Mesenchymal stem cell (in vitro differentiated cells and primary cell): ENCODE measurements around the gene PDK3.

ENCODE experiments used
- DNase-seq: peaks from one replicate; pipeline ENCODE4 v3.0.0-alpha.2; 2013
- H2AFZ ChIP-seq: one replicate; pipeline ENCODE4 v1.6.1; 2013; ENCODE audit warnings: low read depth, mild to moderate bottlenecking, control low read depth, inconsistent platforms, low read length, moderate library complexity
- H2AK5ac ChIP-seq: 2 replicates; pipeline ENCODE4 v1.6.1; 2013; ENCODE audit warnings: low read length, moderate library complexity, mild to moderate bottlenecking, inconsistent platforms; ENCODE audit not compliant: severe bottlenecking
- H2BK120ac ChIP-seq: one replicate; pipeline ENCODE4 v1.6.1; 2013; ENCODE audit warnings: low read depth, mild to moderate bottlenecking, inconsistent platforms, low read length, moderate library complexity
- H2BK12ac ChIP-seq, 2 experiments: one replicate each; pipeline ENCODE4 v1.6.1; 2013; ENCODE audit warnings: inconsistent platforms in 2 of 2, low read length in 2 of 2, mild to moderate bottlenecking in 2 of 2, moderate library complexity in 2 of 2, control low read depth in 1 of 2
- H2BK15ac ChIP-seq: one replicate; pipeline ENCODE4 v1.6.1; 2013; ENCODE audit warnings: mild to moderate bottlenecking, low read depth, inconsistent platforms; ENCODE audit not compliant: poor library complexity, severe bottlenecking
- H2BK5ac ChIP-seq: 2 replicates; pipeline ENCODE4 v1.6.1; 2013; ENCODE audit warnings: low read depth, mild to moderate bottlenecking, low read length, control low read depth, inconsistent platforms; ENCODE audit not compliant: poor library complexity, severe bottlenecking
- H3K14ac ChIP-seq, 2 experiments: one replicate each; pipeline ENCODE4 v1.6.1; 2013; ENCODE audit warnings: inconsistent platforms in 2 of 2, low read length in 2 of 2, control low read depth in 1 of 2, mild to moderate bottlenecking in 1 of 2, moderate library complexity in 1 of 2
- H3K18ac ChIP-seq, 2 experiments: one replicate each; pipeline ENCODE4 v1.6.1; 2013; ENCODE audit warnings: inconsistent platforms in 2 of 2, low read length in 2 of 2, control low read depth in 1 of 2, low read depth in 1 of 2, mild to moderate bottlenecking in 1 of 2
- H3K23ac ChIP-seq, 2 experiments: one replicate each; pipeline ENCODE4 v1.6.1; 2013; ENCODE audit warnings: inconsistent platforms in 2 of 2, low read length in 2 of 2, mild to moderate bottlenecking in 2 of 2, moderate library complexity in 2 of 2, control low read depth in 1 of 2
- H3K27ac ChIP-seq: 2 replicates; pipeline ENCODE4 v1.5.1; 2013; ENCODE audit warnings: mild to moderate bottlenecking, moderate library complexity, low read length, control low read depth, inconsistent platforms; ENCODE audit not compliant: poor library complexity, severe bottlenecking
- H3K27me3 ChIP-seq, 2 experiments: 2 replicates each; pipeline versions ENCODE4 v1.6.1 to v1.7.0; 2013; ENCODE audit warnings: low read length in 2 of 2, mild to moderate bottlenecking in 2 of 2, moderate library complexity in 2 of 2, control low read depth in 1 of 2, inconsistent platforms in 1 of 2; ENCODE audit not compliant: control insufficient read depth in 1 of 2, insufficient read depth in 1 of 2
- H3K36me3 ChIP-seq, 2 experiments: 2 replicates each; pipeline versions ENCODE4 v1.6.1 to v1.7.0; 2013; ENCODE audit warnings: low read length in 2 of 2, control low read depth in 1 of 2, inconsistent platforms in 1 of 2, low read depth in 1 of 2, mild to moderate bottlenecking in 1 of 2; ENCODE audit not compliant: insufficient read depth in 2 of 2, control insufficient read depth in 1 of 2
- H3K4ac ChIP-seq, 2 experiments: one replicate each; pipeline ENCODE4 v1.6.1; 2013; ENCODE audit warnings: inconsistent platforms in 2 of 2, low read length in 2 of 2, mild to moderate bottlenecking in 2 of 2, moderate library complexity in 2 of 2, control low read depth in 1 of 2, low read depth in 1 of 2
- H3K4me1 ChIP-seq: 2 replicates; pipeline ENCODE4 v1.6.1; 2013; ENCODE audit warnings: low read depth, low read length, control low read depth; ENCODE audit not compliant: control insufficient read depth, insufficient read depth
- H3K4me2 ChIP-seq: 2 replicates; pipeline ENCODE4 v1.6.1; 2013; ENCODE audit warnings: low read length, mild to moderate bottlenecking, inconsistent platforms; ENCODE audit not compliant: poor library complexity, severe bottlenecking
- H3K4me3 ChIP-seq, 2 experiments: 2 replicates each; pipeline versions ENCODE4 v1.5.1 to v1.7.0; 2013; ENCODE audit warnings: low read length in 2 of 2, mild to moderate bottlenecking in 2 of 2, control low read depth in 1 of 2, low read depth in 1 of 2; ENCODE audit not compliant: insufficient read depth in 1 of 2
- H3K79me1 ChIP-seq: replicated peaks from 2 replicates; pipeline ENCODE4 v1.6.1; 2013; ENCODE audit warnings: mild to moderate bottlenecking, control low read depth, low read length, inconsistent platforms; ENCODE audit not compliant: poor library complexity, severe bottlenecking
- H3K9ac ChIP-seq: 2 replicates; pipeline ENCODE4 v1.7.0; 2013; ENCODE audit warnings: mild to moderate bottlenecking, low read length, moderate library complexity
- H3K9me3 ChIP-seq: 2 replicates; pipeline ENCODE4 v1.7.0; 2013; ENCODE audit warnings: mild to moderate bottlenecking, low read length; ENCODE audit not compliant: control insufficient read depth
- H4K8ac ChIP-seq: one replicate; pipeline ENCODE4 v1.6.1; 2013; ENCODE audit warnings: inconsistent platforms, mild to moderate bottlenecking, low read length, moderate library complexity
- H4K91ac ChIP-seq: one replicate; pipeline ENCODE4 v1.6.1; 2013; ENCODE audit warnings: mild to moderate bottlenecking, low read length, inconsistent platforms
- WGBS: methylation state at CpG from one replicate; pipeline ENCODE4 v1.1.7; 2013; ENCODE audit warnings: mixed read lengths; 5-methylcytosine and 5-hydroxymethylcytosine counted together

Gene PDK3

DNA sequence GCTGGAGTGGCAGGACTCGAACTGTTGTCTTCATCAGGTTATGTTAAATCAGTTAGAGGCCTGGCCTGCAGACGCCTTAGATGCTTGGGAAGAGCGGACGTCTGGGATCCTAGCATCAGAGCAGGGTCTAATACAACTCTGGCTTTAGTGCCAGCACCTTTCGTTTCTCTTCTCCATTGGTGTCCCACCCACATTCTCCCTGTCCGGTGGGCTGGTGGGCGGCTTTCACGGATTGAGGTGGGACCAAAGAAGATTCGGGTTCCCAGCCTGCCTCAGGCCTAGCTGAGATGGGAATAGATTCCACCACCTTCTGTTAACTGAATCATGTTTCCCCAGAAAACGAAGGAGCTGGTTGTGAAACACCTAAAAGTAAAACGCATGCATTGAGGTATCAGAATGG, 939 bp downstream of the PDK3 start:
- Histone ChIP-seq H4K8ac (no peak overlapping the region), H3K4ac (no peak overlapping the region), H2BK12ac (no peak overlapping the region), H4K91ac (no peak overlapping the region), H3K27ac (no peak overlapping the region), H3K79me1 (no peaks in the 10 kb centered on the region), H2AFZ (no peak overlapping the region), H3K4me1 (peaks cover 1% of the 10 kb centered on the region), H3K23ac (no peak overlapping the region), H3K36me3 (no peaks in the 10 kb centered on the region), H3K9me3 (no peaks in the 10 kb centered on the region), H3K14ac (no peak overlapping the region), H3K27me3 (peaks cover 0 to 4% of the 10 kb centered on the region in 2 experiments), H2BK5ac (no peak overlapping the region), H2AK5ac (no peak overlapping the region), H2BK15ac (no peak overlapping the region), H3K4me2 (no peak overlapping the region), H3K18ac (no peak overlapping the region), H3K9ac (peak overlapping the region; percentile 79), H3K4me3 (peak overlapping the region in 1 of 2 experiments; percentile 79), H2BK120ac (no peak overlapping the region)
- 67% methylated on average over 11 of the region's 11 CpGs for WGBS
- no peak for DNase-seq

GRCh38 chrX:24468245-24468644, 3.2 kb downstream of the PDK3 start:
- H4K91ac ChIP-seq = no peak overlapping the region
- H3K23ac ChIP-seq = no peak overlapping the region
- no peak overlapping the region for H3K9ac ChIP-seq
- no peak overlapping the region for H2BK120ac ChIP-seq
- H3K4me1 ChIP-seq = peaks cover 1% of the 10 kb centered on the region
- H3K18ac ChIP-seq = no peak overlapping the region
- DNase-seq = no peak
- no peaks in the 10 kb centered on the region for H3K79me1 ChIP-seq
- no peak overlapping the region for H3K4me3 ChIP-seq
- no peak overlapping the region for H4K8ac ChIP-seq
- H3K9me3 ChIP-seq = no peaks in the 10 kb centered on the region
- no peak overlapping the region for H2BK15ac ChIP-seq
- H2AK5ac ChIP-seq = no peak overlapping the region
- no peaks in the 10 kb centered on the region for H3K36me3 ChIP-seq
- H3K27ac ChIP-seq = no peak overlapping the region
- no peak overlapping the region for H3K14ac ChIP-seq
- H3K27me3 ChIP-seq = no peaks in the 10 kb centered on the region
- H2BK12ac ChIP-seq = no peak overlapping the region
- H2BK5ac ChIP-seq = no peak overlapping the region
- no peak overlapping the region for H3K4me2 ChIP-seq
- no peak overlapping the region for H3K4ac ChIP-seq
- WGBS = no CpG with 5 or more reads among the region's 1 CpG
- no peak overlapping the region for H2AFZ ChIP-seq

DNA sequence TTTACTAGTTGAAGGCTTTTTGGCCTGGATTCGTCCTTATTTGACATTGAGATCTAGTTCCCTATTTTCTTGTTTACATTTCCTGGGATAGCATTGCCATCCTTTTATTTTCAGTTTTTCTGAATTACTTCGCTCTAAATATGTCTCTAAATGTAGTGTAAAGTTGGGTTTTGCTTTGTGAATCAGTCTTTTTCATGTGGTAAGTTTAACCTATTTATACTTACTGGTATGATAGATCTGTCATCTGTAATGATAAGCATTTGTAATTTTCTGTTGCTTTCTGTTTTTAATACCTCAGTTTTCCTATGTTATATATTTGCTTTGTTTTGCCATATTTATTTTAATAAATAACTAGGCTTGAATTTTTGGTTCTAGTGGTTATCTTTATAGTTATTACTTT, 6.7 kb downstream of the PDK3 start:
- Histone ChIP-seq H2BK12ac (no peak overlapping the region), H4K8ac (no peak overlapping the region), H4K91ac (no peak overlapping the region), H2AK5ac (no peak overlapping the region), H2BK120ac (no peak overlapping the region), H3K18ac (no peak overlapping the region), H3K4me3 (no peak overlapping the region), H3K4me2 (no peak overlapping the region), H2BK5ac (no peak overlapping the region), H3K9me3 (no peaks in the 10 kb centered on the region), H2BK15ac (no peak overlapping the region), H3K23ac (no peak overlapping the region), H3K4ac (no peak overlapping the region), H3K27ac (no peak overlapping the region), H3K27me3 (no peaks in the 10 kb centered on the region), H3K4me1 (no peaks in the 10 kb centered on the region), H3K14ac (no peak overlapping the region), H3K36me3 (no peaks in the 10 kb centered on the region), H2AFZ (no peak overlapping the region), H3K79me1 (no peaks in the 10 kb centered on the region), H3K9ac (no peak overlapping the region)
- no peak for DNase-seq
- no CpG with 5 or more reads among the region's 2 CpGs for WGBS

DNA sequence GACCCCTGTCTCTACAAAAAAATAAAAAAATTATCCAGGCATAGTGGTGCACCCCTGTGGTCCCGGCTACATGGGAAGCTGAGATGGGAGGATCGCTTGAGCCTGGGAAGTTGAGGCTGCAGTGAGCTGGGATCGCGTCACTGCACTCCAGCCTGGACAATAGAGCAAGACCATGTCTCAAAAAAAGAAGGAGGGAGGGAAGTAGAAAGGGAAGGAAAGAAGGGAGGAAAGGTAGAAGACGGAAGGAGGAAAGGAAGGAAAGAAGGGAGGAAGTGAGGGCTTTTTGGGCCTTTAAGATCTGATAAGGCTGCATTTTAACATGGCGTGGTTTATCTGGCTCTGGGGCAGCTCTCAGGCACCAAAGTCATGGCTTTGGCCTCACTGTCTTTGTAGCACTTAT, 10.4 kb downstream of the PDK3 start:
- no peak overlapping the region for H3K18ac ChIP-seq
- no peak overlapping the region for H3K23ac ChIP-seq
- H4K8ac ChIP-seq = no peak overlapping the region
- no peak overlapping the region for H3K14ac ChIP-seq
- no peak overlapping the region for H2BK120ac ChIP-seq
- no peak overlapping the region for H3K27ac ChIP-seq
- no peaks in the 10 kb centered on the region for H3K36me3 ChIP-seq
- H3K4me1 ChIP-seq = no peaks in the 10 kb centered on the region
- 79% methylated on average over 6 of the region's 6 CpGs for WGBS
- H2AFZ ChIP-seq = no peak overlapping the region
- H3K4ac ChIP-seq = no peak overlapping the region
- H3K79me1 ChIP-seq = no peaks in the 10 kb centered on the region
- H3K9ac ChIP-seq = no peak overlapping the region
- H4K91ac ChIP-seq = no peak overlapping the region
- H3K9me3 ChIP-seq = no peaks in the 10 kb centered on the region
- H3K4me2 ChIP-seq = no peak overlapping the region
- no peaks in the 10 kb centered on the region for H3K27me3 ChIP-seq
- H3K4me3 ChIP-seq = no peak overlapping the region
- DNase-seq = no peak
- H2BK15ac ChIP-seq = no peak overlapping the region
- no peak overlapping the region for H2AK5ac ChIP-seq
- no peak overlapping the region for H2BK5ac ChIP-seq
- H2BK12ac ChIP-seq = no peak overlapping the region
